K562 (cell line): ENCODE measurements around the gene MARCO. TPM values are rescaled to one million over a fixed set of nuclear protein-coding genes. Genes with fewer than 3 reads are reported as not detected.

ENCODE experiments used
- ATAC-seq: fragments of 200-7000 bp; cut with Tn5 transposase; 3 replicates; pipeline ENCODE4 v1.9.1; 2020; ENCODE audit warnings: moderate library complexity
- BruUV-seq: library from RNA; stranded (reverse); fragments of 400-500 nt; replicated peaks from 2 replicates; lab custom pipeline; 2021; lab: Mats Ljungman, UMichigan
- CTCF ChIA-PET: fragments of 300-600 bp; formaldehyde crosslinking; extraction: SDS; loops from one replicate; lab custom pipeline; 2021; ENCODE audit warnings: low intra/inter-chr PET ratio; lab: Yijun Ruan, JAX
- POLR2A ChIA-PET: fragments of 300-600, 350-650 bp; sonication (Branson Sonifier 250); formaldehyde crosslinking; extraction: SDS; loops from one replicate; lab custom pipeline; 2021; ENCODE audit warnings: antibody characterized with exemption, inconsistent platforms; lab: Yijun Ruan, JAX
- DNase-seq, 4 experiments: peaks; one replicate each; pipeline versions ENCODE4 v3.0.0 to v3.0.0-alpha.2; 2011 to 2018; ENCODE audit warnings: low spot score in 3 of 4, mixed read lengths in 3 of 4; ENCODE audit errors: extremely low read depth in 1 of 4
- FAIRE-seq: peaks from 2 replicates; lab custom pipeline; 2011; peaks lifted over from hg19 to GRCh38; lab: Jason Lieb, UNC
- H2AFZ ChIP-seq: 2 replicates; pipeline ENCODE4 v1.6.0; 2011; ENCODE audit warnings: low read depth, low read length, control low read depth, inconsistent platforms
- H3K27ac ChIP-seq: fragments of 200-600 bp; 3 replicates; pipeline ENCODE4 v1.8.0; 2011; ENCODE audit warnings: low read depth, mild to moderate bottlenecking, control low read depth, inconsistent platforms, low read length, moderate library complexity, mixed read lengths; ENCODE audit errors: extremely low read depth
- H3K27me3 ChIP-seq, 2 experiments: fragments of 300-600 bp in 1 of 2; 2 replicates in 1 of 2; 3 replicates in 1 of 2; pipeline versions ENCODE4 v1.6.0 to v1.8.0; 2011; ENCODE audit warnings: inconsistent platforms in 2 of 2, low read length in 2 of 2, mild to moderate bottlenecking in 1 of 2, mixed read lengths in 1 of 2, moderate library complexity in 1 of 2; ENCODE audit not compliant: control insufficient read depth in 2 of 2, insufficient read depth in 2 of 2
- H3K36me3 ChIP-seq: fragments of 300-600 bp; 3 replicates; pipeline ENCODE4 v1.8.0; 2011; ENCODE audit warnings: mild to moderate bottlenecking, low read length, inconsistent platforms; ENCODE audit not compliant: control insufficient read depth, insufficient read depth
- H3K4me1 ChIP-seq, 2 experiments: fragments of 200-600 bp in 1 of 2; replicated peaks in 1 of 2; 2 replicates in 1 of 2; 3 replicates in 1 of 2; pipeline versions ENCODE4 v1.5.1 to v1.8.0; 2011; ENCODE audit warnings: inconsistent platforms in 2 of 2, low read length in 2 of 2, mild to moderate bottlenecking in 1 of 2, mixed read lengths in 1 of 2, moderate library complexity in 1 of 2; ENCODE audit not compliant: control insufficient read depth in 2 of 2, insufficient read depth in 2 of 2
- H3K4me2 ChIP-seq: 2 replicates; pipeline ENCODE4 v1.6.1; 2011; ENCODE audit warnings: low read length, control low read depth, inconsistent platforms, mixed read lengths; ENCODE audit not compliant: insufficient read depth
- H3K4me3 ChIP-seq: fragments of 200-600 bp; sonication (generic), shearing (Covaris generic); 2 replicates; pipeline ENCODE4 v1.5.1; 2016; ENCODE audit warnings: control low read depth, inconsistent platforms
- H3K79me2 ChIP-seq: fragments of 200-600 bp; 3 replicates; pipeline ENCODE4 v1.8.0; 2011; ENCODE audit warnings: low read length, inconsistent platforms; ENCODE audit not compliant: control insufficient read depth, insufficient read depth
- H3K9ac ChIP-seq, 2 experiments: 2 replicates each; pipeline versions ENCODE4 v1.6.0 to v1.6.1; 2011; ENCODE audit warnings: low read depth in 2 of 2, low read length in 2 of 2, control low read depth in 1 of 2, inconsistent platforms in 1 of 2, mild to moderate bottlenecking in 1 of 2, mixed read lengths in 1 of 2; ENCODE audit not compliant: insufficient read depth in 1 of 2
- H3K9me1 ChIP-seq: one replicate; pipeline ENCODE4 v1.6.0; 2011; ENCODE audit warnings: inconsistent platforms, mild to moderate bottlenecking, low read length, moderate library complexity; ENCODE audit not compliant: control insufficient read depth, insufficient read depth
- H3K9me3 ChIP-seq: replicated peaks from 2 replicates; pipeline ENCODE4 v1.5.1; 2011; ENCODE audit warnings: low read depth, low read length, inconsistent platforms; ENCODE audit not compliant: control insufficient read depth, insufficient read depth
- H4K20me1 ChIP-seq: replicated peaks from 2 replicates; pipeline ENCODE4 v1.6.1; 2011; ENCODE audit warnings: low read length, inconsistent platforms, mixed read lengths; ENCODE audit not compliant: control insufficient read depth, insufficient read depth
- CHD4 ChIP-seq: fragments of 200-600 bp; sonication (generic); IDR thresholded peaks from 3 replicates; pipeline ENCODE4 v1.6.1; 2012; ENCODE audit warnings: low read depth, mild to moderate bottlenecking, mixed read lengths, low read length, inconsistent platforms; ENCODE audit not compliant: insufficient read depth, insufficient replicate concordance, poor library complexity, severe bottlenecking
- FIP1L1 ChIP-seq: fragments of 200-400 bp; formaldehyde crosslinking; IDR thresholded peaks from 2 replicates; pipeline ENCODE4 v1.6.1; 2018; ENCODE audit warnings: mild to moderate bottlenecking, low read depth, low read length; ENCODE audit not compliant: poor library complexity, severe bottlenecking
- GATA2 ChIP-seq: sonication (generic); formaldehyde crosslinking; IDR thresholded peaks from 2 replicates; pipeline ENCODE4 v1.4.0; 2020; ENCODE audit warnings: mild to moderate bottlenecking, missing genetic modification reagents
- HNRNPUL1 ChIP-seq: fragments of 200-400 bp; formaldehyde crosslinking; IDR thresholded peaks from 2 replicates; pipeline ENCODE4 v1.6.1; 2017; ENCODE audit warnings: low read length
- ID3 ChIP-seq, 2 experiments: fragments of 250-450 bp in 1 of 2; fragments of 450-650 bp in 1 of 2; sonication (Bioruptor Pico) in 1 of 2; IDR thresholded peaks; 2 replicates each; pipeline versions ENCODE4 v1.6.1 to v1.8.0; 2016 to 2021; ENCODE audit warnings: mild to moderate bottlenecking in 2 of 2, moderate library complexity in 2 of 2, missing compliant biosample characterization in 1 of 2, missing genetic modification characterization in 1 of 2
- NCOR1 ChIP-seq: fragments of 450-650 bp; IDR thresholded peaks from 2 replicates; pipeline ENCODE4 v1.6.1; 2016; ENCODE audit warnings: mild to moderate bottlenecking, moderate library complexity
- NEUROD1 ChIP-seq: fragments of 150-350 bp; IDR thresholded peaks from 2 replicates; pipeline ENCODE4 v1.6.1; 2014; ENCODE audit warnings: borderline replicate concordance, low read length, low read depth; ENCODE audit not compliant: partially characterized antibody
- NR1H2 ChIP-seq: sonication (generic); formaldehyde crosslinking; IDR thresholded peaks from 2 replicates; pipeline ENCODE4 v1.4.0; 2020; ENCODE audit warnings: mild to moderate bottlenecking, missing genetic modification reagents
- POLR2AphosphoS2 ChIP-seq: IDR thresholded peaks from 2 replicates; pipeline ENCODE4 v1.6.1; 2012; ENCODE audit warnings: low read length, improper control_type of control experiment
- SP1 ChIP-seq: sonication (generic); formaldehyde crosslinking; IDR thresholded peaks from 2 replicates; pipeline ENCODE4 v1.8.1; 2022; ENCODE audit warnings: mild to moderate bottlenecking, missing genetic modification reagents
- STAT6 ChIP-seq: sonication (generic); formaldehyde crosslinking; IDR thresholded peaks from 2 replicates; pipeline ENCODE4 v1.8.1; 2023; ENCODE audit warnings: mild to moderate bottlenecking, missing genetic modification reagents
- XRCC4 ChIP-seq: IDR thresholded peaks from one replicate; pipeline ENCODE4 v1.6.1; 2011; ENCODE audit not compliant: insufficient read depth, insufficient read length; ENCODE audit errors: extremely low read depth
- ZBTB26 ChIP-seq: fragments of 450-650 bp; formaldehyde crosslinking; IDR thresholded peaks from 2 replicates; pipeline ENCODE4 v1.4.0; 2022; ENCODE audit warnings: missing genetic modification characterization
- ZNF232 ChIP-seq: sonication (generic); formaldehyde crosslinking; IDR thresholded peaks from 2 replicates; pipeline ENCODE4 v1.8.0; 2022; ENCODE audit warnings: mild to moderate bottlenecking, missing genetic modification reagents
- ZNF24 ChIP-seq: fragments of 450-650 bp; IDR thresholded peaks from 2 replicates; pipeline ENCODE4 v1.6.1; 2016
- ZNF280A ChIP-seq: fragments of 450-650 bp; IDR thresholded peaks from 2 replicates; pipeline ENCODE4 v1.6.1; 2018; ENCODE audit warnings: mild to moderate bottlenecking, low read depth; ENCODE audit not compliant: partially characterized antibody
- ZNF324 ChIP-seq: fragments of 250-450 bp; sonication (Bioruptor Pico); IDR thresholded peaks from 2 replicates; pipeline ENCODE4 v1.4.0; 2020; ENCODE audit warnings: mild to moderate bottlenecking
- WGBS: fragments of 100-300 bp; shearing (Covaris generic); methylation state at CpG from one replicate; pipeline ENCODE4 v1.1.6; 2016; ENCODE audit warnings: low coverage, mixed read lengths; ENCODE audit not compliant: insufficient coverage; ENCODE audit errors: missing lambda C conversion rate; 5-methylcytosine and 5-hydroxymethylcytosine counted together
- in situ Hi-C: fragments of 300-500 bp; cut with MboI; formaldehyde crosslinking; loops from 4 replicates; pipeline ENCODE4 v1.15.0; 2018; ENCODE audit warnings: inconsistent platforms, mixed read lengths
- intact Hi-C: fragments of 100-400 bp; cut with micrococcal nuclease; formaldehyde crosslinking; loops from 2 replicates; pipeline ENCODE4 v1.14.2; 2022
- polyA plus RNA-seq, 8 experiments: library from polyadenylated mRNA; depleted of rRNA in 4 of 8; stranded (reverse) in 5 of 8; unstranded in 3 of 8; fragments of >200 nt; fragmentation: Nextera tagmentation in 2 of 8; fragmentation: Illumina TruSeq in 1 of 8; extraction: Ambion mirVana in 2 of 8; extraction: Trizol in 1 of 8; gene quantifications; 2 replicates each; pipeline versions ENCODE4 v1.2.1 to v1.2.3, GENCODE V29; 2011 to 2014; ENCODE audit warnings: inconsistent platforms in 1 of 8, missing spikeins in 1 of 8
- total RNA-seq, 7 experiments: library from RNA; depleted of rRNA in 6 of 7; stranded (reverse); fragments of >200 nt in 6 of 7; fragmentation: Illumina TruSeq in 2 of 7; extraction: Trizol in 2 of 7; gene quantifications; 2 replicates each; pipeline versions ENCODE4 v1.2.1 to v1.2.3, GENCODE V29; 2011 to 2021; ENCODE audit warnings: low replicate concordance in 1 of 7

MARCO gene
- total and polyA plus RNA-seq, 9 of the 15 experiments (the other 6 are each of a cell fraction or from before 2014, with no cell fraction given), result 0.31 TPM; not detected in 8

- Histone ChIP-seq H3K9ac (no peak overlapping the region), H2AFZ (no peak overlapping the region), H3K9me3 (no peaks in the 10 kb centered on the region), H3K36me3 (no peaks in the 10 kb centered on the region), H4K20me1 (no peaks in the 10 kb centered on the region), H3K4me3 (no peak overlapping the region), H3K27me3 (peaks cover 2 to 8% of the 10 kb centered on the region in 2 experiments; a peak in 1 of 5 replicates), H3K9me1 (no peaks in the 10 kb centered on the region), H3K4me1 (no peaks in the 10 kb centered on the region), H3K27ac (no peak overlapping the region), H3K79me2 (no peaks in the 10 kb centered on the region), H3K4me2 (no peak overlapping the region)
- in situ Hi-C loops, result no loop called here
- intact Hi-C loops, result no loop called here
- POLR2A ChIA-PET, result no interaction called here
- WGBS, result 0% methylated on average over 1 of the region's 1 CpG
- BruUV-seq, result no TSS peak
- CTCF ChIA-PET, result no interaction called here
- no peak for FAIRE-seq
- DNase-seq, result no peak
- ATAC-seq, result no peak
- TF ChIP-seq ZNF24, result no peak
- TF ChIP-seq SP1 (CRISPR knock-in tag), result no peak
- TF ChIP-seq ZNF280A, result no peak
- TF ChIP-seq ID3 (CRISPR knock-in tag; IDR thresholded peaks at IDR 0.05), result no peak
- TF ChIP-seq ID3 (tag; IDR thresholded peaks at IDR 0.05), result no peak
- TF ChIP-seq NR1H2 (CRISPR knock-in tag), result no peak
- TF ChIP-seq STAT6 (CRISPR knock-in tag), result no peak
- no peak for TF ChIP-seq FIP1L1
- no peak for TF ChIP-seq ZNF232 (CRISPR knock-in tag)
- no peak for TF ChIP-seq CHD4
- no peak for TF ChIP-seq XRCC4
- TF ChIP-seq POLR2AphosphoS2, result no peak
- TF ChIP-seq HNRNPUL1, result no peak
- TF ChIP-seq NEUROD1, result no peak
- TF ChIP-seq GATA2 (CRISPR knock-in tag), result no peak
- TF ChIP-seq ZNF324 (CRISPR knock-in tag), result no peak
- TF ChIP-seq NCOR1, result no peak
- TF ChIP-seq ZBTB26 (CRISPR knock-in tag), result no peak
Measured at GRCh38 chr2:118918017-118918416, 24.0 kb upstream of the MARCO start.
